HG03520 (cell line): ENCODE data around the gene GPATCH3.
"Not testable (repeated sequence)": the region's sequence is repeated elsewhere in the genome, so short reads cannot be mapped to it uniquely, and the experiment has no call there.

ENCODE experiments used
- ATAC-seq: cut with Tn5 transposase; IDR thresholded peaks from one replicate; pipeline ENCODE4 v1.9.1; 2021; ENCODE audit warnings: mild to moderate bottlenecking, moderate library complexity; ENCODE audit not compliant: unreplicated experiment

Gene GPATCH3, protein sequence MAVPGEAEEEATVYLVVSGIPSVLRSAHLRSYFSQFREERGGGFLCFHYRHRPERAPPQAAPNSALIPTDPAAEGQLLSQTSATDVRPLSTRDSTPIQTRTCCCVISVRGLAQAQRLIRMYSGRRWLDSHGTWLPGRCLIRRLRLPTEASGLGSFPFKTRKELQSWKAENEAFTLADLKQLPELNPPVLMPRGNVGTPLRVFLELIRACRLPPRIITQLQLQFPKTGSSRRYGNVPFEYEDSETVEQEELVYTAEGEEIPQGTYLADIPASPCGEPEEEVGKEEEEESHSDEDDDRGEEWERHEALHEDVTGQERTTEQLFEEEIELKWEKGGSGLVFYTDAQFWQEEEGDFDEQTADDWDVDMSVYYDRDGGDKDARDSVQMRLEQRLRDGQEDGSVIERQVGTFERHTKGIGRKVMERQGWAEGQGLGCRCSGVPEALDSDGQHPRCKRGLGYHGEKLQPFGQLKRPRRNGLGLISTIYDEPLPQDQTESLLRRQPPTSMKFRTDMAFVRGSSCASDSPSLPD

DNA sequence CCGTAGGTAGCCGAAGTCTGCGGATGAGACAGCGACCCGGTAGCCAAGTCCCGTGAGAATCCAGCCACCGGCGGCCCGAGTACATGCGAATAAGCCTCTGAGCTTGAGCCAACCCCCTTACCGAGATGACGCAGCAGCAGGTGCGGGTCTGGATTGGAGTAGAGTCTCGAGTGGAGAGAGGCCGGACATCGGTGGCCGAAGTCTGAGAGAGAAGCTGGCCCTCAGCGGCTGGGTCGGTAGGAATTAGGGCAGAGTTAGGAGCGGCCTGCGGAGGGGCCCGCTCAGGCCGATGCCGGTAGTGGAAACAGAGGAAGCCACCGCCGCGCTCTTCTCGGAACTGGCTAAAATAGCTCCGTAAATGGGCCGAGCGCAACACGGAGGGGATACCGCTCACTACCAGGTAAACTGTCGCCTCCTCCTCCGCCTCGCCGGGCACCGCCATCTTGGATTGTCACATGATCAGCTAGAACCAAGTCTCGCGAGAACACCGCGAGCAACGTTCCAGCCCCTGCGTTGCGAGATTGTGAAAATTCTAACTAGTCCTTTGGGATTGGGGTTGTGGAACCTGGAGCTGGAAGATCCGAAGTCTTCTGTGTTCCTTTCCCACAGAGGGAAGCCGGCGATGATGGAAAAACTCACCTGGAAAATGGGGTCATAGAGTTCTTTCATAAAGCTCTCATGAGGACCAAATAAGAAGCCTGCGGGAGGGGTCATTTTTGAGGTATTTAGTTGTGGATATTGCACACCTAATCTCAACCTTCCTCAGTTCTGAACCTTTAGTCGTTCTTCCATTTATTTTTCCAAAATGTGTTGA lies at the start of gene GPATCH3:
GPATCH3 (minus strand) TSS at position 467 of the 814 bp plus-strand sequence; CDS start at position 442, 25 bp downstream.
- ATAC-seq = peak; percentile 71

DNA sequence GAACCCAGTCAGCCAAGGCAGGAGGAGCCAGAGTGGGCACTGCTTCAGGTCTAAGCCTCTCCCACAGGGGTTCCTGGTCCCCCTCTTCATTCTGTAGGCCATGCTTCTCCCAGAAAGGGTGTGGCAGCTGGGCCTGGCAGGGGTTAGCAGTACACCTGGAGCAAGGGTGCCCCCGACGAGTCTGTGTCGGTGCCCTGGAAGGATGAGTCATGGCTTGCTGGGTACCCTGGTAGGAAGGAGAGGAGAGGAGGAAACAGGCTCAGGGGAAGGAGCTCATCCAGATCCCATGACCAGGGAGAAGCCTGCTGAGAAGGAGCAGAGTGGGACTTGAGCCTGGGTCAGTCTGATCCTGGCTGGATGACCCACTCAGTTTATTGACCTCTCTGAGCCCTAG lies 49.7 kb upstream of the GPATCH3 start:
- ATAC-seq = no peak

DNA sequence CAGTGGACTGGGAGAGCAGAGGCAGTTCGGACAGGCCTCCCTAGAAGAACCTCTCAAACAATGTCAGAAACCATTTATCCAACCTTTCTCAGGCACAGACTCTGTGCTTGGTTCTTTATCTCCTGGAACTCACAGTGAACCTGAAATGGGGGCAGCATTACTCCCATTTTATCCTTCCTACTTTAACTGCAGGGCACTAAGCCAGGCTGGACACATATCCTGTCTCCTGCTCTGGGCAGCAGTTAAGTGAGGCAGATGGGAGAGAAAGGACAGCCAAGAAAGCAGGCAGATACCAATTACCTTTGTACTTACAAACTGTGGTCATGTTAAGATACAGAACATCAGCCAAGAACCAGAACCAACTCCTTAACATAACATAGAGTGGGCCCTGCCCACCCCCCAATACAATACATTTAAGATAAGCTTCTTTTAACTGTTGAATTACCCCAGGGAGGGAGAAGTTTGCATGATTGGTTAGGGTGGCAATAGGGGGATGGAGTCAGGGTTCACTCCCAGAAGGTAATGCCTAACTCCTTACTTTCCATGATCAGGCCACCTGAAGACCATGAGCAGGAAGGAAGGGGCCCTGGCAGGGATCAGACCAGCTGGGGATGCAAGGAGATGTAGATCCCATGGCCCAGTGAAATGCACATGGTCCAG lies 49.1 kb upstream of the GPATCH3 start:
- no peak for ATAC-seq

DNA sequence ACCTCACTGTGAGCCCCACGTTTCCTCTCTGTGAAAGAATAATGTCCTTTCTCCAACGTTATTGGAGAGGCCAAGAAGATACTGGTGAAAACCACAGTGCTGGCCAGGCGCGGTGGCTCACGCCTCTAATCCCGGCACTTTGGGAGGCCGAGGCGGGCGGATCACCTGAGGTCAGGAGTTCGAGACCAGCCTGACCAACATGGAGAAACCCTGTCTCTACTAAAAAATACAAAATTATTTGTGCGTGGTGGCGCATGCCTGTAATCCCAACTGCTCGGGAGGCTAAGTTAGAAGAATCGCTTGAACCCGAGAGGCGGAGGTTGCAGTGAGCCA lies 48.4 kb upstream of the GPATCH3 start:
- ATAC-seq = not testable (repeated sequence)

DNA sequence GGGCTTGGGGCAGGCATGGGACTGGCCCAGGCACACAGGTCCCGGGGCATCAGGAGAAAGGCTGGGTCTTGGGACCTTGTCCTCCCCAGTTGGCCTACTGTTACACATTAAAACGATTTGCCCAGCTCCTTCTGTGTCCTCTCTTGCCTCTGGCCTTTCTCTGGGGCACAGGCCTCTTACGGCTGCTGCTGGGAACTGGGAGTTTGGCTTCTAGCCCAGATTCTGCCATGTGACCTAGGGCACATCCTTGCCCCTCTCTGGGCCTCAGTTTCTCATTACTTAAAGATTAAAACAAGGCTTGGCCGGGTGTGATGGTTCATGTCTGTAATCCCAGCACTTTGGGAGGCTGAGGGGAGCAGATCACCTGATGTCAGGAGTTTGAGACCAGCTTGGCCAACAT lies 46.0 kb upstream of the GPATCH3 start:
- no peak for ATAC-seq

DNA sequence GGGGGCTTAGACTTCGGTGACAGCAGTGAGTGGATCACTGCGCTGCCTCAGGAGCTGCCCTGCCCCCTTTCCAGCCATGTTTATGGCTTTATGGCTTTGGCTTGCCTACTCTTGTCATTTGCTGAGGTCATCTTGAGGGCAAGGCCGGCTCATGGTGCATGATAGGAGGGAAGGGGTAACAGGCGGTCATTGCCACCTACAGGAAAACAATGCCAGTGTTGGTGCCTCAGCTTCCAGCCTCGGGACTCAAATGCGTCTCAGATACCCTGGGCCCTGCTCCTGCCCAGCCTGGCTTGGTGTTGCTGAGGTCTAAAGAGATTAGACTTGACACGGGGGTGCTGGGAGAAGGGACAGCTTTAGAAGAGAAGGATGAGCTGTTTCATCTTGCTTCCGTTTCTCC lies 45.5 kb upstream of the GPATCH3 start:
- no peak for ATAC-seq

DNA sequence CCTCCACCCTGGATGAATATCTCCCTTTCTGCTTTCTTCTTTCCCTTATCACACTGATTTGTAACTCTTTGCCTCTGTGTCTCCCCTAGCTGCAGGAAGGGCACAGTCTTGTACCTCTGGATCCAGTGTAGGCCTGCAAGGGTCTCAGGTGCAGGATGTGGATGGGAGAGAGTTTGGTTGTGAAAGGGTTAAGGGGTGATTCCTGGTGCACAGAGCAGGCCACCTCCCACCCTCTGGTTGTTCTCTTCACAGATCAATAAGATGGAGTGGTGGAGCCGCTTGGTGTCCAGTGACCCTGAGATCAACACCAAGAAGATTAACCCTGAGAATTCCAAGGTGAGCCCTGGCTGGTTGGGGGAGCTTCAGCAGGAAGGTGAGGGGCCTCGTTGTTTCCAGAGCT lies 44.9 kb upstream of the GPATCH3 start:
- no peak for ATAC-seq

DNA sequence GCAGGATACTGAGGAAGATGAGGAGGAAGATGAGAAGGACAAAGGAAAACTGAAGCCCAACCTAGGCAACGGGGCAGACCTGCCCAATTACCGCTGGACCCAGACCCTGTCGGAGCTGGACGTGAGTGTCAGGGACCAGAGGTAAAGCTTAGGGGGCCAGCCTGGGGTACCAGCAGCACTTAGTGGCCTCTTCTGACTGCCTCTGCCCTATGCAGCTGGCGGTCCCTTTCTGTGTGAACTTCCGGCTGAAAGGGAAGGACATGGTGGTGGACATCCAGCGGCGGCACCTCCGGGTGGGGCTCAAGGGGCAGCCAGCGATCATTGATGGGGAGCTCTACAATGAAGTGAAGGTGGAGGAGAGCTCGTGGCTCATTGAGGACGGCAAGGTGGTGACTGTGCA lies 42.4 kb upstream of the GPATCH3 start:
- no peak for ATAC-seq

DNA sequence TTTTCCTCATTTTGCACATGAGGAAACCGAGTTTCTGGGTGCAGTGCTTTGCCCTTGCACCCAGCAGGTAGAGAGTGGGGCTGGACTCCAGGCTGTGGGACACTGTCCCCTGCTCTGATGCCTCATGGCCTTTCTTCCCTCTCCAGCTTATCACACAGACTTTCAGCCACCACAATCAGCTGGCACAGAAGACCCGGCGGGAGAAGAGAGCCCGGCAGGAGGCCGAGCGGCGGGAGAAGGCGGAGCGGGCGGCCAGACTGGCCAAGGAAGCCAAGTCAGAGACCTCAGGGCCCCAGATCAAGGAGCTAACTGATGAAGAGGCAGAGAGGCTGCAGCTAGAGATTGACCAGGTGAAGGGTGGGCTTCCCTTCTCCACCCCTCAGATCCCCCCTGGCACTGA lies 41.0 kb upstream of the GPATCH3 start:
- ATAC-seq = no peak

DNA sequence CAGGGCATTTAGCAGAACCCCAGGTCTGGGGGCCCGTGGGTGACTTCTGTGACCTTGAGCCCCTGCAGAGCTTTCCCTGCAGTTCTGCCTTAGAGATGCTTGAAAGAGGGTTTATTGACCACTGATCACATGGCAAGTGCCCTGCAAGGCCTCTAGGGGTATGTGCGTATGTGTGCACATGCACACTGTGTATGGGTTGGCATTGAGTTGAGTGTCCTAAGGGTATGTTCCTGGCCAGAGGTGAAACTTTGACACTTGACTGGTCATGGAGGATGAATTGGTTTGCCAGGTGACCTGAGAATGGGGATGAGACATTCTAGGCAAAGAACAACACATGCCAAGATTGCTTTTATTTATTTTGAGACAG lies 38.4 kb upstream of the GPATCH3 start:
- ATAC-seq = no peak

DNA sequence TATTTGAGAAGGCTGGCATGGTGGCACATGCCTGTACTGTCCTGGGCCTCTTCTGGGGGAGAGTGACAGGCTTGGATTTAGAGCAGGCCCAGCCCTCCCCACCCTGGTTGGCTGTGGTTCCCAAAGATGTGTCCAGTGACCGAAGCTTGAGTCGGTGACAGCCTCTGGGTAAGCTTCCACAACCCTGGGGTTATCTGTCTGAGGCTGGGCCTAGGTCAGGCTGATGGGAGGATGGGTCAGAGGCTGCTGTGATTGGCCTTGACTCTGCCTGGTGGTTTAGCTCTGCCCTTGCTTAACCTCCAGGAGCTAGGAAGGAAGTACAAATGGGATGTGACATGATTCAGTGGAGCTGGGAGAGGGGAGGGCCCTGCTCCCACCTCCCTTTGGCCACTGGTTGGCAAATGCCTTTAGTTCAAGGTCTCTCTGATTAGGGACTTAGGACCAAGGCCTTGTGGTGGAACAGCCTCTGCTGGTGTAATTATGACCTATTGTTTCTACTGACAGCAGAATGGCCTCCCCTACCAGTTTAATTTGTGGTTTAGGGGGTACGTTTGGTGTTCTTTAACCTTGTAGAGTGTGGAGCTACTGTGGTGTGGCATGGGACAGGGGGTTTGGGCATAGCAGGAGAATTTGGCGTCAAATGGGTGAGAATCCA lies 37.9 kb upstream of the GPATCH3 start:
- no peak for ATAC-seq

DNA sequence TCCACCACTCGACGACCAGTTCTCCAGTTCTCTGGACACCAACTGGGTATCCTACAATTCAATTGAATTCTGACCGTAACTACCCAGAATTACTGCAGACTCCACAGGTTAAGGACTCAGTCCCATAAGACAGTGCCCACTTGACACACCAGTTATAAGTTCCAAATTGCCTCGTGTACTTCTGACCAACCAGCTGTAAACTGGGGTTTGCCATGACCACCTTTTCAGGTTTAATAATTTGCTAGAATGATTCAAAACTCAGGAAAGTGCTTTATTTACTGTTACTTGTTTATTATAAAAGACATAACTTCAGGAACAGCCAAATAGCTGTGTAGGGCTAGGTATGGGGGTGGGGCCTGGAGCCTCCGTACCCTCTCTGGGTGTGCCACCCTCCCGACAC lies 36.6 kb upstream of the GPATCH3 start:
- ATAC-seq = no peak

DNA sequence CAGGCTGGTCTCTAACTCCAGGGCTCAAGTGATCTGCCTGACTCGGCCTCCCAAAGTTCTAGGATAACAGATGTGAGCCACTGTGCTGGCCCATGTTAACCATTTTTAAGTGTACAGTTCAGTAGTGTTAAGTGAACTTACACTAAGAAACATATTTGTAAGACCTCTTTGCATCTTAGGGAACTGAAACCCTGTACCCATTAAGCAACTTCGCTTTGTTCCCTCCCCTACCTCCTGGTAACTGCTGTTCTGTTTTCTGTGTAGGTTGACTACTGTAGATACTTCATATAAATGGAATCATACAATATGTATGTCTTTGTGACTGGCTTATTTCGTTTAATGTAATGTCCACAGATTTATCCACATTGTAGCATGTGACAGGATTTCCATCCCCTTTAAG lies 32.3 kb upstream of the GPATCH3 start:
- no peak for ATAC-seq

DNA sequence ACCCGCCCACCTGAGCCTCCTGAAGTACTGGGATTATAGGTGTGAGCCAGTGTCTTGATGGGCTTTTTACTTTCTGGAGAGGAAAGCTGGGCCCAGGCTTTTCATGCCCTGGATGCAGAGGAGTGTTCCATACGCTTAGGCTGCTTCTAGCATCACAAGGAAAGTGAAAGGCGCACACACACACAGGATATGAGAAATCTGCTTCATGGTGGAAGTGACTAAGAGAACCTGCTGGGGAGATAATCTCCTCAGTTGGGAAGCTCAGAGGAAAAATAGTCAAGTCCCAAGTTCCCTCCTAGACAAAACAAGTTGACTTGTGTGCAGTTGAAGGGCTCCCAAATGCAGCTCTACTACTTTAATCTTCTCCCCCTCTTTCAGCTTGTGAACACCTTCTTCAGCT lies 23.4 kb upstream of the GPATCH3 start:
- ATAC-seq = no peak

DNA sequence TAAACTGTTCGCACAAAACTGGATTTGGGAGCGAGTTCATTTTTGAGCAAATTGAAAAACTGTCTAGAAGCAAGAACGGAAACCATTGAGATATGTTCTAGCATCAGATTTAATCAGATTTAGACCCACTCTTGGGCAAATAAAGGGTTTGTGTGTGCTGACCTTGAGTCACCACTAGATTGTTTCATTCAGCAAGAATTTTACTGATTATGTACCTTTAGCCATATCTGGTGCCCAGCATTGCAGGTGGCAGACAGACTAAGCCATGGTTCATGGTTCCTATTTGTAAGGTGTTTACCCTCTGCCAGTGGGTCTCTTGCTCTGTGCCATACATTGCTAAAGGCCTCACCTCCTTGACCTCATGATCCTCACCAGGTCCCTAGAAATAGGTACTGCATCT lies 22.6 kb upstream of the GPATCH3 start:
- no peak for ATAC-seq

DNA sequence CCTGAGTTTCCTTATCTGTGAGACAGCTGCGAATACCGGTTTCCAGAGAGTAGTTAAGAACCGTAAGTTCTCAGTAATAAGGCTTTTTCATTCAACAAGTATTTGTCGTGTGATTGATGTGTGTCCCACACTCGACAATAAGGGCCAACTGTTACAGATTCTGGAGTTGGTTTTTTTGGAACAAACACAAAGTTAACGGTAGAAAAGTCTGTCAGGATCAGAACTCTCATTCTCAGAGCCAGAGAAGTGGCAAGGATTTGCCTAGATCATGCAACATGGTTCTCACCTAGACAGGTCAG lies 22.1 kb upstream of the GPATCH3 start:
- ATAC-seq = no peak

DNA sequence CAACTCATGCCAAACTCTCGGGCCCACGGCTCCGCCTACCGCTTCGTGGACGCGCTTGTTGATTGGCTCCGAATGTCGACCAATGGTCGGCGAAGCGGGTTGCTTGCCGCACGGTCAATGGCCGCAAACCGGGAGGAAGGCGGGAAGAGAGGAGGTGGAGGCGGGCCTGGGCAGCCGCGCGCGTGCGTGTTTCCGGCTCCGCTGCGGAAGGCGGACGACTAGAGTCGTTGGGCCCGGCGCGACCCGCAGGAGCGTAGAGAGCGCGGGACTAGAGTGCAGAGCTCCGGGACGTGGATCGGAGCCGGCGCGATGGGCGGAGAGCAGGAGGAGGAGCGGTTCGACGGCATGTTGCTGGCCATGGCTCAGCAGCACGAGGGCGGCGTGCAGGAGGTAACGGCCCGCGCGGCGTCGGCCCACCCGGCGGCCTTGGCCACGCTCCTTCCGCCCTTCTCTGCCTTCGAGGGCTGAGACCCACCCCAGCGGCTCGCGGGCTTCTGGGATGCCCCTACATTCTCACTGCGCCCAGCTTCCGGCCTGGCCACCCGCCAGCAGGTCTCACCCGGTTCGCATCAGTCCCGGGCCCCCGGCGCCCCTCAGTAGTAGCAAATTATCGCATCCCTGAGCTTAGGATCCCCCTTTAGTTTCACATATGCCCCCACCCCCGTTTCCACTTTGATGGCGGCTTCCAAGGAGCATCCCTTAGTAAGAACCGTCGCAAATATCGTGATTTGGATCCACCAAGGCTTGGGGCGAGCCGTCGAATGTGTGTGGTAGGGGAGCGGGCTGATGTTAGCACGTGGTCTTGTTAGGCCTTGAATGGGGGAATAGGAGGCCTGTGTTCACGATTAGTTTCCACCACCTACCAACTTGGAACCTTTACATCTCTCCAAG lies 21.5 kb upstream of the GPATCH3 start, which contains the start of gene NUDC:
NUDC (plus strand) TSS at position 204 of the 891 bp plus-strand sequence; CDS start at position 310, 106 bp downstream.
- peak; percentile 93 for ATAC-seq

DNA sequence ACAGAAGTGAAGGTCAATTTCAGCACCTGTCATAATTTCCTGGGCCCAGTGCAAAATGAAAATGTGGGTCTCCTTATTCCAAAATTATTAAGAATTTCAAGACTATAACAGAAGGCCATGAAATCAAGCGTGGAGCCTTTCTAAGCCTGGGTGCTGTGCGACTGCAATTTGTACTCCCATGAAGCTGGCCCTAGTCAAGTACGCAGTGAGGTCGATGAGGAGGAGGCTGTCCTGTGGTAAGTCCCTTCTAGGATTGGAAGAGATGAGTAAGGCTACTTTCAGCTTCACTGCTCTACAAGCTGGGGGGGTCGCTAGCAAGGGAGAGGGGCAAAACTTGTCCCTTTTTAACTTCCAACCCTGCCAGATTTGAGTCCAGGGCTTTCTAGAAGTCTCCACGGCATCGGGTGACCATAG lies 20.9 kb upstream of the GPATCH3 start:
- peak; percentile 20 for ATAC-seq

DNA sequence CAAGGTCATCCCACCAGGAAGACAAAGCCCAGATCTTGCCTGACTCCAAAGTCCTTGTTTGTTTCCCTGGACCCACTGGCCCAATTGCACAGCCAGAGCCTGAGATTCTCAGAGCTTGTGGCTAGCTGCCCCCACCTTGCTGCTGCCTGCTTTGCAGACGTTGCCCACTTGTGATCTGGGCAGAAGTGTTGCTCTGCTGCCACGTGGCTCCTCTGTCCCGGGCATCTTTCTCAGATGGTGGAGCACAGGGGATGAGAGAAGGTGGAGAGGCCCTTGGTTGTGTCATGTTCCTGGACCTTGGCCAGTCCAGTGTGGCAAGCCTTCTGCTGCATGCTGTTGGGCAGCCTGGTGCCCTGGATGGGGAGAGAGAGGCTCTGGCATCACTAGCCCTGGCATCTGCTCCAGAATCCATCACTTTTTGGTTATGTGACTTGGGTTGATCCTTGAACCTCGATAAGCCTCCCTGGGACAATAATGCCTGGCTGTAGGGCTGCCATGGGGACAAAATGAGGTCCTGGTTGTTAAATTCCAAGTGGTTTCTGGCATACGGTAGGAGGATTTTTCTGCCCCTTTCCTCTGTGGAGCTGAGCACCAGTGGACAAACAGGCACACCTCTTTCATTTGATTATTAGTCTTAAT lies 15.1 kb upstream of the GPATCH3 start:
- ATAC-seq = no peak
